Stomach (tissue), 4 donors: ENCODE data around the gene FSHR.

ENCODE experiments used
- CTCF ChIP-seq, 7 experiments: fragments of 450-650 bp in 4 of 7; fragments of 200-600 bp in 3 of 7; sonication (generic) in 3 of 7; IDR thresholded peaks; one replicate each; pipeline ENCODE4 v1.5.1; 2016 to 2019; ENCODE audit warnings: antibody characterized with exemption in 7 of 7, control low read depth in 2 of 7, mild to moderate bottlenecking in 1 of 7
- EP300 ChIP-seq: sonication (generic); formaldehyde crosslinking; IDR thresholded peaks from one replicate; pipeline ENCODE4 v1.6.1; 2017; ENCODE audit warnings: antibody characterized with exemption
- POLR2A ChIP-seq, 4 donors: fragments of 450-650 bp; IDR thresholded peaks; one replicate each; pipeline ENCODE4 v1.6.1; 2016; ENCODE audit warnings: antibody characterized with exemption in 4 of 4, control low read depth in 2 of 4, mild to moderate bottlenecking in 1 of 4, moderate library complexity in 1 of 4

- TF ChIP-seq CTCF (IDR thresholded peaks at IDR 0.05), result no peak
- TF ChIP-seq POLR2A (IDR thresholded peaks at IDR 0.05), result no peak
- TF ChIP-seq EP300, result no peak
Observed at GRCh38 chr2:49050265-49050664, 104.0 kb downstream of the FSHR start.
